PFSK-1 (cell line): ENCODE measurements around the gene CAMTA1.

ENCODE experiments used
- FOXP2 ChIP-seq: optimal IDR thresholded peaks from 2 replicates; pipeline ENCODE3; 2011; ENCODE audit warnings: borderline replicate concordance, control low read depth, inconsistent platforms; ENCODE audit not compliant: insufficient read depth; ENCODE audit errors: extremely low read length, extremely low read depth
- POLR2AphosphoS5 ChIP-seq: IDR thresholded peaks from 2 replicates; pipeline ENCODE4 v1.6.1; 2012; ENCODE audit warnings: low read depth, mild to moderate bottlenecking, control low read depth, low read length, moderate library complexity
- REST ChIP-seq, 2 experiments: IDR thresholded peaks; 2 replicates each; pipeline versions ENCODE4 v1.6.1 to v1.8.0; 2011 to 2012; ENCODE audit warnings: low read depth in 2 of 2, low read length in 2 of 2, control low read depth in 1 of 2, inconsistent platforms in 1 of 2, mild to moderate bottlenecking in 1 of 2, moderate library complexity in 1 of 2; ENCODE audit not compliant: insufficient read depth in 1 of 2
- SIN3A ChIP-seq: IDR thresholded peaks from 2 replicates; pipeline ENCODE4 v1.6.1; 2012; ENCODE audit warnings: mild to moderate bottlenecking, low read length, moderate library complexity, borderline replicate concordance; ENCODE audit not compliant: insufficient read depth
- TAF1 ChIP-seq: IDR thresholded peaks from 2 replicates; pipeline ENCODE4 v1.6.1; 2012; ENCODE audit warnings: low read length, control low read depth, borderline replicate concordance; ENCODE audit not compliant: insufficient read depth

DNA sequence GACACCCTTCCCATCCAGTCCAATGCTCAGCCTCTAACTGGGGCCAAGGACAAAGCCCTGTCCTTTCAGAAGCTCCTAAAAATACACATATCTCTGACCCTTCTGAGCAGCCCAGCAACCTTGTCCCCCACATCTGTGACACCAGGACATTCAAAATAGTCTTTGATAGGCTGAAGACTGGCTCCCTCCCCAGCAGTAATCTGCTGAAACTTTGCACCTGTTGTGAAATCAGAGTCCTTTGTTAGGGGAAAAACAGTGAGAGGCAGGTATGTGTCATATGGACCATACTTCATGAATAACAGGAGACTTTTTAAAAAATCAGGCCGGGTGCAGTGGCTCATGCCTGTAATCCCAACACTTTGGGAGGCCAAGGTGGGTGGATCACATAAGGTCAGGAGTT is 903.4 kb downstream of the CAMTA1 start:
- TF ChIP-seq POLR2AphosphoS5 (no peak), SIN3A (no peak), TAF1 (no peak), REST (IDR thresholded peaks at IDR 0.05; ENCODE audit: insufficient read depth in 1 of 2, low read depth in 2 of 2, low read length in 2 of 2) (no peak), FOXP2 (no peak)
